Measurements from ENCODE around the gene HSD17B13.

Gene HSD17B13

DNA sequence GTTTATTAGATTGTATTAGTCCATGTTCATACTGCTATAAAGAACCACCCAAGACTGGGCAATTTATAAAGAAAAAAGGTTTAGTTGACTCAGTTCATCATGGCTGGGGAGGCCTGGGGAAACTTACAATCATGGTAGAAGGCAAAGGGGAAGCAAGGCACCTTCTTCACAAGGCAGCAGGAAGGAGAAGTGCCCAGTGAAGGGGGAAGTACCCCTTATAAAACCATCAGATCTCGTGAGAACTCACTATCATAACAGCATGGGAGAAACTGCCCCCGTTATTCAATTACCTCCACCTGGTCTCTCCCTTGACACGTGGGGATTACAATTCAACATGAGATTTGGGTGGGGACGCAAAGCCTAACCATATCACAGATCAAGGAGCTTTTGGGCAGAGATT lies 8.1 kb upstream of the HSD17B13 start:
- Histone ChIP-seq H4K91ac (ENCODE audit: low read depth, low read length, poor library complexity) (no peak overlapping the region), H3K27me3 (ENCODE audit: control insufficient read depth in 3 of 3, insufficient read depth in 3 of 3, low read depth in 1 of 3, low read length in 3 of 3) (no peaks in the 10 kb centered on the region), H3K18ac (ENCODE audit: low read length) (no peak overlapping the region), H2AFZ (ENCODE audit: low read length) (no peak overlapping the region), H2AK5ac (ENCODE audit: low read depth, low read length) (no peak overlapping the region), H3K27ac (replicated peaks; ENCODE audit: low read length) (no peak overlapping the region), H3K36me3 (replicated peaks in 1 of 2; ENCODE audit: control insufficient read depth in 2 of 2, insufficient read depth in 2 of 2, low read length in 2 of 2) (no peaks in the 10 kb centered on the region), H2BK5ac (ENCODE audit: low read length) (no peak overlapping the region), H3K79me1 (ENCODE audit: low read depth, low read length) (no peaks in the 10 kb centered on the region), H3K14ac (ENCODE audit: low read length) (no peak overlapping the region), H2BK120ac (ENCODE audit: low read depth, low read length) (no peak overlapping the region), H2BK15ac (ENCODE audit: low read length) (no peak overlapping the region), H3K23ac (ENCODE audit: low read depth, low read length, poor library complexity) (no peak overlapping the region), H2BK12ac (ENCODE audit: low read length) (no peak overlapping the region), H3K4ac (ENCODE audit: low read length) (no peak overlapping the region), H3K4me2 (ENCODE audit: insufficient read depth, low read length, poor library complexity, severe bottlenecking) (no peak overlapping the region), H3K4me3 (ENCODE audit: low read length in 2 of 2) (no peak overlapping the region), H3K4me1 (ENCODE audit: control insufficient read depth in 2 of 2, insufficient read depth in 1 of 2, low read depth in 1 of 2, low read length in 2 of 2) (no peaks in the 10 kb centered on the region), H3K9me3 (replicated peaks in 1 of 2; ENCODE audit: control insufficient read depth in 2 of 2, insufficient read depth in 1 of 2, low read depth in 1 of 2, low read length in 2 of 2) (peaks cover 0 to 17% of the 10 kb centered on the region in 2 donors), H4K8ac (ENCODE audit: low read depth, low read length) (no peak overlapping the region), H3K9ac (ENCODE audit: low read depth, low read length, poor library complexity) (no peak overlapping the region)
- DNase-seq (ENCODE audit: low spot score): no peak
- no CpG with 5 or more reads among the region's 4 CpGs for WGBS, 2 donors (ENCODE audit: extremely low coverage in 2 of 2, insufficient read length in 2 of 2, insufficient replicate concordance in 1 of 2)

GRCh38 chr4:87327136-87327535 lies 4.5 kb upstream of the HSD17B13 start:
- Histone ChIP-seq H2AFZ (ENCODE audit: low read length) (no peak overlapping the region), H3K4me1 (ENCODE audit: control insufficient read depth in 2 of 2, insufficient read depth in 1 of 2, low read depth in 1 of 2, low read length in 2 of 2) (no peaks in the 10 kb centered on the region), H2BK5ac (ENCODE audit: low read length) (no peak overlapping the region), H3K23ac (ENCODE audit: low read depth, low read length, poor library complexity) (no peak overlapping the region), H2BK12ac (ENCODE audit: low read length) (no peak overlapping the region), H2BK120ac (ENCODE audit: low read depth, low read length) (no peak overlapping the region), H4K8ac (ENCODE audit: low read depth, low read length) (no peak overlapping the region), H3K79me1 (ENCODE audit: low read depth, low read length) (no peaks in the 10 kb centered on the region), H3K4ac (ENCODE audit: low read length) (no peak overlapping the region), H3K9ac (ENCODE audit: low read depth, low read length, poor library complexity) (no peak overlapping the region), H3K18ac (ENCODE audit: low read length) (no peak overlapping the region), H3K9me3 (replicated peaks in 1 of 2; ENCODE audit: control insufficient read depth in 2 of 2, insufficient read depth in 1 of 2, low read depth in 1 of 2, low read length in 2 of 2) (no peaks in the 10 kb centered on the region), H3K36me3 (replicated peaks in 1 of 2; ENCODE audit: control insufficient read depth in 2 of 2, insufficient read depth in 2 of 2, low read length in 2 of 2) (no peaks in the 10 kb centered on the region), H3K14ac (ENCODE audit: low read length) (no peak overlapping the region), H3K4me3 (ENCODE audit: low read length in 2 of 2) (no peak overlapping the region), H2BK15ac (ENCODE audit: low read length) (no peak overlapping the region), H3K27me3 (ENCODE audit: control insufficient read depth in 3 of 3, insufficient read depth in 3 of 3, low read depth in 1 of 3, low read length in 3 of 3) (no peaks in the 10 kb centered on the region), H2AK5ac (ENCODE audit: low read depth, low read length) (no peak overlapping the region), H3K4me2 (ENCODE audit: insufficient read depth, low read length, poor library complexity, severe bottlenecking) (no peak overlapping the region), H3K27ac (replicated peaks; ENCODE audit: low read length) (no peak overlapping the region), H4K91ac (ENCODE audit: low read depth, low read length, poor library complexity) (no peak overlapping the region)
- WGBS, 2 donors (ENCODE audit: extremely low coverage in 2 of 2, insufficient read length in 2 of 2, insufficient replicate concordance in 1 of 2): no CpG with 5 or more reads among the region's 1 CpG
- no peak for DNase-seq (ENCODE audit: low spot score)

- Histone ChIP-seq H2AFZ (ENCODE audit: low read length) (no peak overlapping the region), H3K27ac (replicated peaks; ENCODE audit: low read length) (no peak overlapping the region)
- WGBS, 2 donors (ENCODE audit: extremely low coverage in 2 of 2, insufficient read length in 2 of 2, insufficient replicate concordance in 1 of 2): no CpG with 5 or more reads among the region's 3 CpGs
Observed at GRCh38 chr4:87326460-87326859, 3.8 kb upstream of the HSD17B13 start.

GRCh38 chr4:87321888-87322287 lies 794 bp downstream of the HSD17B13 start:
- Histone ChIP-seq H3K27ac (replicated peaks; ENCODE audit: low read length) (no peak overlapping the region), H2AK5ac (ENCODE audit: low read depth, low read length) (no peak overlapping the region), H3K4me1 (ENCODE audit: control insufficient read depth in 2 of 2, insufficient read depth in 1 of 2, low read depth in 1 of 2, low read length in 2 of 2) (no peaks in the 10 kb centered on the region), H2BK5ac (ENCODE audit: low read length) (no peak overlapping the region), H2AFZ (ENCODE audit: low read length) (no peak overlapping the region), H3K4me2 (ENCODE audit: insufficient read depth, low read length, poor library complexity, severe bottlenecking) (no peak overlapping the region), H3K4ac (ENCODE audit: low read length) (no peak overlapping the region), H2BK120ac (ENCODE audit: low read depth, low read length) (no peak overlapping the region), H3K27me3 (ENCODE audit: control insufficient read depth in 3 of 3, insufficient read depth in 3 of 3, low read depth in 1 of 3, low read length in 3 of 3) (no peaks in the 10 kb centered on the region), H3K36me3 (replicated peaks in 1 of 2; ENCODE audit: control insufficient read depth in 2 of 2, insufficient read depth in 2 of 2, low read length in 2 of 2) (no peaks in the 10 kb centered on the region), H3K18ac (ENCODE audit: low read length) (no peak overlapping the region), H4K8ac (ENCODE audit: low read depth, low read length) (no peak overlapping the region), H3K23ac (ENCODE audit: low read depth, low read length, poor library complexity) (no peak overlapping the region), H3K79me1 (ENCODE audit: low read depth, low read length) (no peaks in the 10 kb centered on the region), H3K9ac (ENCODE audit: low read depth, low read length, poor library complexity) (no peak overlapping the region), H3K14ac (ENCODE audit: low read length) (no peak overlapping the region), H2BK12ac (ENCODE audit: low read length) (no peak overlapping the region), H2BK15ac (ENCODE audit: low read length) (no peak overlapping the region), H3K4me3 (ENCODE audit: low read length in 2 of 2) (no peak overlapping the region), H4K91ac (ENCODE audit: low read depth, low read length, poor library complexity) (no peak overlapping the region), H3K9me3 (replicated peaks in 1 of 2; ENCODE audit: control insufficient read depth in 2 of 2, insufficient read depth in 1 of 2, low read depth in 1 of 2, low read length in 2 of 2) (no peaks in the 10 kb centered on the region)
- DNase-seq (ENCODE audit: low spot score): no peak
- WGBS, 2 donors (ENCODE audit: extremely low coverage in 2 of 2, insufficient read length in 2 of 2, insufficient replicate concordance in 1 of 2): no CpG with 5 or more reads among the region's 5 CpGs

More at GRCh38 chr4:87326460-87326859, 3.8 kb upstream of the HSD17B13 start:
- Histone ChIP-seq H3K27me3 (ENCODE audit: control insufficient read depth in 3 of 3, insufficient read depth in 3 of 3, low read depth in 1 of 3, low read length in 3 of 3) (no peaks in the 10 kb centered on the region), H3K14ac (ENCODE audit: low read length) (no peak overlapping the region), H3K18ac (ENCODE audit: low read length) (no peak overlapping the region), H3K4me3 (ENCODE audit: low read length in 2 of 2) (no peak overlapping the region), H3K36me3 (replicated peaks in 1 of 2; ENCODE audit: control insufficient read depth in 2 of 2, insufficient read depth in 2 of 2, low read length in 2 of 2) (no peaks in the 10 kb centered on the region), H2BK120ac (ENCODE audit: low read depth, low read length) (no peak overlapping the region), H3K79me1 (ENCODE audit: low read depth, low read length) (no peaks in the 10 kb centered on the region), H3K4ac (ENCODE audit: low read length) (no peak overlapping the region), H2BK15ac (ENCODE audit: low read length) (no peak overlapping the region), H2AK5ac (ENCODE audit: low read depth, low read length) (no peak overlapping the region), H3K23ac (ENCODE audit: low read depth, low read length, poor library complexity) (no peak overlapping the region), H2BK12ac (ENCODE audit: low read length) (no peak overlapping the region), H4K8ac (ENCODE audit: low read depth, low read length) (no peak overlapping the region), H2BK5ac (ENCODE audit: low read length) (no peak overlapping the region), H3K9ac (ENCODE audit: low read depth, low read length, poor library complexity) (no peak overlapping the region), H3K4me1 (ENCODE audit: control insufficient read depth in 2 of 2, insufficient read depth in 1 of 2, low read depth in 1 of 2, low read length in 2 of 2) (no peaks in the 10 kb centered on the region), H3K9me3 (replicated peaks in 1 of 2; ENCODE audit: control insufficient read depth in 2 of 2, insufficient read depth in 1 of 2, low read depth in 1 of 2, low read length in 2 of 2) (no peaks in the 10 kb centered on the region), H4K91ac (ENCODE audit: low read depth, low read length, poor library complexity) (no peak overlapping the region), H3K4me2 (ENCODE audit: insufficient read depth, low read length, poor library complexity, severe bottlenecking) (no peak overlapping the region)
- no peak for DNase-seq (ENCODE audit: low spot score)

Measured in neuronal stem cell (in vitro differentiated cells).